Left lung (tissue), 10 donors: ENCODE data around the gene PAX3. TPM values are rescaled to one million over a fixed set of nuclear protein-coding genes. Genes with fewer than 3 reads are reported as not detected.

Source experiments
- ATAC-seq: fragments of 200-7000 bp; cut with Tn5 transposase; one replicate; pipeline ENCODE4 v1.9.1; 2020; ENCODE audit warnings: moderate library complexity
- DNase-seq, 4 donors: peaks; one replicate each; pipeline ENCODE4 v3.0.0-alpha.2; 2013 to 2020
- H3K27ac ChIP-seq, 2 donors: fragments of 200-600 bp; sonication (generic) in 1 of 2; one replicate each; pipeline versions ENCODE4 v1.5.0 to v1.8.0; 2020 to 2021
- H3K27me3 ChIP-seq, 2 donors: fragments of 200-600 bp; sonication (generic) in 1 of 2; one replicate each; pipeline versions ENCODE4 v1.5.0 to v1.8.0; 2020 to 2021
- H3K36me3 ChIP-seq, 2 donors: fragments of 200-600 bp; sonication (generic) in 1 of 2; one replicate each; pipeline versions ENCODE4 v1.5.0 to v1.8.0; 2020 to 2021
- H3K4me1 ChIP-seq, 2 donors: fragments of 200-600 bp; one replicate each; pipeline ENCODE4 v1.8.0; 2021
- H3K4me3 ChIP-seq, 2 donors: fragments of 200-600 bp; sonication (generic) in 1 of 2; one replicate each; pipeline versions ENCODE4 v1.5.0 to v1.8.0; 2020 to 2021; ENCODE audit warnings: mild to moderate bottlenecking in 1 of 2
- H3K9me3 ChIP-seq, 2 donors: fragments of 200-600 bp; sonication (generic) in 1 of 2; one replicate each; pipeline versions ENCODE4 v1.5.0 to v1.8.0; 2020 to 2021
- CTCF ChIP-seq, 2 donors: fragments of 200-600 bp; sonication (generic) in 1 of 2; IDR thresholded peaks; one replicate each; pipeline versions ENCODE4 v1.5.0 to v1.8.0; 2021; ENCODE audit warnings: antibody characterized with exemption in 2 of 2
- intact Hi-C, 2 donors: fragments of 100-400 bp; cut with DNase I; formaldehyde crosslinking; loops; one replicate each; pipeline versions ENCODE4 v1.11.2 to v1.14.2; 2022
- polyA plus RNA-seq, 6 donors: library from polyadenylated mRNA; unstranded; fragments of 120-200 nt; gene quantifications; one replicate each; pipeline ENCODE4 v1.2.1, GENCODE V29; 2013; ENCODE audit not compliant: insufficient read length in 6 of 6
- total RNA-seq, 2 donors: library from RNA; stranded (reverse); fragmentation: NEBNext Ultra II Directional; extraction: Animal tissue kit (Norgen Biotek cat#: 25700); gene quantifications; one replicate each; pipeline ENCODE4 v1.2.1, GENCODE V29; 2021
- donor health status: DM: no; HTN: yes; CAD: no.
- donor health status: DM: no; HTN: no; CAD: no.

The PAX3 gene
- total and polyA plus RNA-seq, 8 donors: 0.13 to 0.20 (median 0.14) TPM; not detected in 5

GRCh38 chr2:222301053-222301795 is 2.4 kb upstream of the PAX3 start:
- H3K4me1 ChIP-seq: peaks cover 12 to 50% of the 10 kb centered on the region in 2 donors
- peaks cover 100% of the 10 kb centered on the region in 2 donors for H3K27me3 ChIP-seq
- no peak for TF ChIP-seq CTCF (IDR thresholded peaks at IDR 0.05)
- no peak overlapping the region for H3K4me3 ChIP-seq
- no peaks in the 10 kb centered on the region for H3K9me3 ChIP-seq
- intact Hi-C loops: no loop called here
- DNase-seq: peak in 1 of 4 donors; percentile 76
- ATAC-seq: no peak
- H3K27ac ChIP-seq: no peak overlapping the region
- no peaks in the 10 kb centered on the region for H3K36me3 ChIP-seq

- no peak for TF ChIP-seq CTCF (IDR thresholded peaks at IDR 0.05)
- Histone ChIP-seq H3K4me1 (peaks cover 10 to 50% of the 10 kb centered on the region in 2 donors), H3K9me3 (no peaks in the 10 kb centered on the region), H3K36me3 (no peaks in the 10 kb centered on the region), H3K4me3 (no peak overlapping the region), H3K27ac (no peak overlapping the region), H3K27me3 (peaks cover 100% of the 10 kb centered on the region in 2 donors)
- DNase-seq: no peak
- no peak for ATAC-seq
- intact Hi-C loops: no loop called here
Measured at GRCh38 chr2:222300726-222301052, 1.9 kb upstream of the PAX3 start.

GRCh38 chr2:222299906-222300725 is 1.3 kb upstream of the PAX3 start:
- no peak for ATAC-seq
- intact Hi-C loops: no loop called here
- TF ChIP-seq CTCF (IDR thresholded peaks at IDR 0.05): no peak

GRCh38 chr2:222298001-222298310 is 842 bp downstream of the PAX3 start:
- H3K27me3 ChIP-seq: peaks cover 98 to 100% of the 10 kb centered on the region in 2 donors
- peak overlapping the region in 1 of 2 donors; percentile 11 for H3K4me3 ChIP-seq

More at GRCh38 chr2:222299906-222300725, 1.3 kb upstream of the PAX3 start:
- Histone ChIP-seq H3K9me3 (no peaks in the 10 kb centered on the region), H3K4me1 (peaks cover 13 to 50% of the 10 kb centered on the region in 2 donors), H3K36me3 (no peaks in the 10 kb centered on the region), H3K4me3 (no peak overlapping the region), H3K27me3 (peaks cover 100% of the 10 kb centered on the region in 2 donors), H3K27ac (no peak overlapping the region)
- no peak for DNase-seq

More at GRCh38 chr2:222298001-222298310, 842 bp downstream of the PAX3 start:
- no peaks in the 10 kb centered on the region for H3K9me3 ChIP-seq
- ATAC-seq (no peak), DNase-seq (no peak)
- H3K36me3 ChIP-seq: no peaks in the 10 kb centered on the region
- intact Hi-C loops: no loop called here
- no peak overlapping the region for H3K27ac ChIP-seq
- TF ChIP-seq CTCF (IDR thresholded peaks at IDR 0.05): no peak
- H3K4me1 ChIP-seq: peaks cover 13 to 42% of the 10 kb centered on the region in 2 donors
